ENCODE results near the gene GLCE.
A peak's percentile ranks its signal among the peaks of the same experiment; 100 is the strongest.
"Not testable (repeated sequence)": the region's sequence is repeated elsewhere in the genome, so short reads cannot be mapped to it uniquely, and the experiment has no call there.

Gene GLCE

GRCh38 chr15:69161079-69161877 lies 843 bp downstream of the GLCE start:
- peak in 4 of 6 experiments; percentile 18 to 57 (median 38) for DNase-seq

GRCh38 chr15:69161878-69162213 lies 1.4 kb downstream of the GLCE start:
- DNase-seq = no peak

GRCh38 chr15:69163141-69163669 lies 2.8 kb downstream of the GLCE start:
- DNase-seq = no peak

GRCh38 chr15:69164807-69165636 lies 4.6 kb downstream of the GLCE start:
- DNase-seq = no peak

- DNase-seq = no peak
Observed at GRCh38 chr15:69165637-69166025, 5.2 kb downstream of the GLCE start.

- no peak for DNase-seq
Observed at GRCh38 chr15:69167218-69167846, 6.9 kb downstream of the GLCE start.

- not testable (repeated sequence) for DNase-seq
Observed at GRCh38 chr15:69168361-69168760, 7.9 kb downstream of the GLCE start.

- not testable (repeated sequence) for DNase-seq
Observed at GRCh38 chr15:69169540-69169939, 9.1 kb downstream of the GLCE start.

- no peak for DNase-seq
Observed at GRCh38 chr15:69170597-69170996, 10.2 kb downstream of the GLCE start.

GRCh38 chr15:69172847-69173246 lies 12.4 kb downstream of the GLCE start:
- DNase-seq = no peak

- no peak for DNase-seq
Observed at GRCh38 chr15:69175536-69175935, 15.1 kb downstream of the GLCE start.

- DNase-seq = no peak
Observed at GRCh38 chr15:69181424-69181823, 21.0 kb downstream of the GLCE start.

GRCh38 chr15:69185216-69185615 lies 24.8 kb downstream of the GLCE start:
- DNase-seq = no peak

- no peak for DNase-seq
Observed at GRCh38 chr15:69185706-69186105, 25.3 kb downstream of the GLCE start.

- no peak for DNase-seq
Observed at GRCh38 chr15:69189157-69189556, 28.7 kb downstream of the GLCE start.

- no peak for DNase-seq
Observed at GRCh38 chr15:69190091-69190490, 29.7 kb downstream of the GLCE start.

- DNase-seq = no peak
Observed at GRCh38 chr15:69190504-69190903, 30.1 kb downstream of the GLCE start.

GRCh38 chr15:69194025-69194827 lies 33.8 kb downstream of the GLCE start:
- no peak for DNase-seq

GRCh38 chr15:69194854-69195253 lies 34.4 kb downstream of the GLCE start:
- DNase-seq = no peak

- DNase-seq = no peak
Observed at GRCh38 chr15:69200832-69201745, 40.7 kb downstream of the GLCE start.

- DNase-seq = no peak
Observed at GRCh38 chr15:69206079-69206478, 45.6 kb downstream of the GLCE start.

- no peak for DNase-seq
Observed at GRCh38 chr15:69209661-69210060, 49.2 kb downstream of the GLCE start.
